Retinal pigment epithelial cell (primary cell): ENCODE results near the gene PEX26.

Experiments used
- DNase-seq: peaks from one replicate; pipeline ENCODE4 v3.0.0-alpha.2; 2010; ENCODE audit warnings: low read depth
- H3K4me3 ChIP-seq: 2 replicates; pipeline ENCODE4 v1.5.1; 2011; ENCODE audit warnings: mild to moderate bottlenecking, low read length, control low read depth, moderate library complexity
- TF ChIP-seq, protein P1 (sequence below): conservative IDR thresholded peaks from 2 replicates; pipeline ENCODE4 v1.5.1; 2011; ENCODE audit warnings: low read depth, low read length, control low read depth, inconsistent platforms

Gene PEX26

DNA sequence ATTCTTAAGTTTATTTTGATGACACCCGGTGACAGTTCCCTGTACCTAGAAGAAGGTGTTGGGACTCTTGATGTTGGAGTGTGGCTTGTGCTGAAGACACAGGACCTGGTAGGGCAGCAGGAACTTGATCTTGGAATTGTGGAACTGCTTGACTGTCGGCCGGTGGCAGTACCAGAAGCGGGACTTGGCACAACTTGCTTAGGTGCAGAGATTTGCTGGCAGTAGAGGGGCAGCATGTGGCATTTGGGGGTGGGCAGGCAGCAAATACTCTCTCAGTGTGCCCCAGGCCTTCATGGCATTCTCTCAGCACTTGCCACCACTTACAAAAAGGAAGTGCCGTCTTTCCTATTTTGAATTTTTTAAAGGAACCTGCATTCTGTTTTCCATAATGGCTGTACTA is 3.6 kb downstream of the PEX26 start:
- no peak for DNase-seq
- no peak overlapping the region for H3K4me3 ChIP-seq
- TF ChIP-seq, protein P1, sequence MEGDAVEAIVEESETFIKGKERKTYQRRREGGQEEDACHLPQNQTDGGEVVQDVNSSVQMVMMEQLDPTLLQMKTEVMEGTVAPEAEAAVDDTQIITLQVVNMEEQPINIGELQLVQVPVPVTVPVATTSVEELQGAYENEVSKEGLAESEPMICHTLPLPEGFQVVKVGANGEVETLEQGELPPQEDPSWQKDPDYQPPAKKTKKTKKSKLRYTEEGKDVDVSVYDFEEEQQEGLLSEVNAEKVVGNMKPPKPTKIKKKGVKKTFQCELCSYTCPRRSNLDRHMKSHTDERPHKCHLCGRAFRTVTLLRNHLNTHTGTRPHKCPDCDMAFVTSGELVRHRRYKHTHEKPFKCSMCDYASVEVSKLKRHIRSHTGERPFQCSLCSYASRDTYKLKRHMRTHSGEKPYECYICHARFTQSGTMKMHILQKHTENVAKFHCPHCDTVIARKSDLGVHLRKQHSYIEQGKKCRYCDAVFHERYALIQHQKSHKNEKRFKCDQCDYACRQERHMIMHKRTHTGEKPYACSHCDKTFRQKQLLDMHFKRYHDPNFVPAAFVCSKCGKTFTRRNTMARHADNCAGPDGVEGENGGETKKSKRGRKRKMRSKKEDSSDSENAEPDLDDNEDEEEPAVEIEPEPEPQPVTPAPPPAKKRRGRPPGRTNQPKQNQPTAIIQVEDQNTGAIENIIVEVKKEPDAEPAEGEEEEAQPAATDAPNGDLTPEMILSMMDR = no peak

DNA sequence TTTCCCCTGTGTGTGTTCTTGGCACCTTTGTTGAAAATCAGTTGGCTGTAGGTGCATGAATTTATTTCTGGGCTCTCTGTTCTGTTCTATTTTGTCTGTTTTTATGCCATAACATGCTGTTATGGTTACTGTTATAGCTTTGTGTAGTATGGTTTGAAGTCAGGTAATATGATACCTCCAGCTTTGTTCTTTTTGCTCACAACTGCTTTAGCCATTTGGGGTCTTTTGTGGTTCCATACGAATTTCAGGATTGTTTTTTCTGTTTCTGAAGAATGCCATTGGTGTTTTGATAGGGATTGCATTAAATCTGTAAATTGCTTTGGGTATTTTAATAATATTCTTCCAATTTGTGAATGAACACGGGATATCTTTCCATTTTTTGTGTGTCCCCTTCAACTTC is 4.7 kb downstream of the PEX26 start:
- DNase-seq = no peak
- TF ChIP-seq, protein P1 = no peak
- H3K4me3 ChIP-seq = no peak overlapping the region

DNA sequence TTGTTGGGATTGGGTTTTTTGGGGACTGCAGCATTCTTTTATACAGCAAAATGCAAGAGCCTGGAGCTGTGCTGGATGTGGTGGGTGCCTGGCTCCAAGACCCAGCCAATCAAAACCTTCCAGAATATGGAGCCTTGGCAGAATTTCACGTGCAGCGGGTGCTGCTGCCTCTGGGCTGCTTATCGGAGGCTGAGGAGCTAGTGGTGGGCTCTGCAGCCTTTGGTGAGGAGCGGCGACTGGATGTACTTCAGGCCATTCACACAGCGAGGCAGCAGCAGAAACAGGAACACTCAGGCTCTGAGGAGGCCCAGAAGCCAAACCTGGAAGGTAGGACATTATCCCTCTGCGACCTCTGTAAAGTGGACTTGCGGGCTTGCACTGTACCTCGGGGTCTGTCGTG is 5.6 kb downstream of the PEX26 start:
- no peak overlapping the region for H3K4me3 ChIP-seq
- TF ChIP-seq, protein P1 = no peak
- DNase-seq = no peak

DNA sequence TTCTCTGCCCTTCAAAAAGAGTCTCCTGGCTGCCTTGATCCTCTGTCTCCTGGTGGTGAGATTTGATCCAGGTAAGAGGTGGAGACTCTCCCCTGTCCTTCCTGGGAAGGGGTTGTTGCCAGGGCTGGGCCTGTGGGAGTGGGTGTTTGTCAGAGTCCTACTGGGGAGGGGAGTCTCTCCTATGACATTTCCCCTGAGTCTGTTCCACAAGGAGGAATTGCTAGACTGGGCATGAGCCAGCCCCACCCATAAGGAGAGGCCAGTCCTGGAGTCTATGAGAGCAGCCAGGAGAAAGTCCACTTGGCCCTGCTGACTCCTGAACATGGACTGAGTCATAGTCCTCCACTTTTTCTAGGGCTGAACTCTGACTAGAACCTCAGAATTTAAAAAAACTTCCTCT is 7.4 kb downstream of the PEX26 start:
- H3K4me3 ChIP-seq = no peak overlapping the region
- DNase-seq = no peak
- TF ChIP-seq, protein P1 = no peak

DNA sequence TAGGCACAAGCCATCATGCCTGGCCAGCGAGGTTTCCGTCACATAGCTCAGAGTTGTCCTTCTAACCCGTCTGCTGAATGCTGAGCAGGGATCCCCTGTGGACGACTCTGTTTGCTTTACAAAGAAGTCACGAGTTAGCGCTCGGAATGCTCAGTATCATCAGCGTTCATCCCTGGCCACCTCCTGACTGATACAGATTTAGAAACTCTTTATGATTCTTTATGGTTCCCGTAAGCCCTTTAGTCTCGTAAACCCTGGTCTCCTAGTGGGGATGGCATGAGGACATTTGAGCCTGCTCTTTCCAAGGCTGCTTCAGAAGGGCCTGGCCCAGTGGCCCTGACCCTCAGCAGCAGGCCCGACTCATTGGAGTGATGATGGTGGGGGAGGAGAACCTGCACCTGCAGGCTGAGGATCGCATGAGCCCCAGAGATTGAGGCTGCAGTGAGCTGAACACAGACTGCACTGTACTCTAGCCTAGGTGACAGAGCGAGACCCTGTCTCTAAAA is 9.6 kb downstream of the PEX26 start:
- DNase-seq = no peak
- H3K4me3 ChIP-seq = no peak overlapping the region
- TF ChIP-seq, protein P1 = no peak

DNA sequence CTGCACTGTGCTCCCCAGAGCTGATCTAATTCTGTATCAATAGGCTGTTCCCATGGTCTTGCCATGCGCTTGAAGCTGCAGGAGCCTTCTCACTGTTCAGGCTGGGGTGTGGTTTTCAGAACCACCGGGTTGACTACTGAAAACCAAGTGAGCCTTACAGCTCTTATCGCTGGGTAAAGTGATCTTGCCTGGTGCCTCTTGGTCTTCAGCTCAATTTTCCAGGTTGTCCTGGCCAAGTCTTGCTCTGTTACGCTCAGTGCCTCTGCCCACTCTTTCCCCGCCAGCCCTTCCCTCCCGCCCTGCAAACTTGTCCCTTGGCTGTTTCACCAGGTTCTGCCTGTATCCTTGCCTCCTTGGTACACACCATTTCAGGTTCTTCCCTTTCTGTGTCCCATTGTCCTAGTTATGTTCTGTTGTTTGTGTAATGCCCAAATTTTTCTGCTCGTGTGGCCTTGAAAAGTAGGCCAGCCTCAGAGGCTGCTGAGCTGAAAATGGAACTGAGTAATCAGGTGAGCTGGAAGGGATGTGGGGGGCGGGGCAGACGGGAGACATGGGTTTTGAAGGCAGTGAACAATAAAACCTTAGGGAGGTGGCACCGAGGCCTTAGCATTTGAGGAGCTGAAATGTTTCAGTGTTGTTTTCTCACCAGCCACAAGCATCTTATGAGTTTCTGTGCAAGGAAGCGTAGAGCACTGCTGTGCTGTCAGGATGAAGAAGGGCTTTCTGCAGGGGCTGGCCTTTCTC is 11.2 kb downstream of the PEX26 start:
- TF ChIP-seq, protein P1 = no peak
- H3K4me3 ChIP-seq = no peak overlapping the region
- DNase-seq = no peak

DNA sequence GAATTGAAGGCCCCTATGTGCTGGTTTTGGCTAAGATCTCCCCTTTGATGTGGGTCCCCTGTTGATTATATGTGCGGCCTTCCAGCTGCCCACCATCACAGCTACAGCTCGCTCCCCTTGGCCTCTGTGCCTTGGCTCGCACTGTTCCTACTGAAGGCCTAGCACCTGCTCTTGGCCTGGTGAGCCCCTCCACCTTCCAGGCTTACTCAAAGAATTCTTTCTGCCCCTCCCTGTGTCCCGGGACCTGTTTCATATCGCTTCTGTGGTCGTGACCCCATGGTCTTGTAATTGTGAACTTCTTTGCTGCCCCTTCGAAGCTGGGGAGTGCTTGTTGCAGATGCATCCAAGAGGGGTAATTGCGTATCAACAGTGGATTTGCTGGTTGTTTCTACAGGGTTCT is 12.5 kb downstream of the PEX26 start:
- TF ChIP-seq, protein P1 = no peak
- DNase-seq = no peak
- no peak overlapping the region for H3K4me3 ChIP-seq
